GM19452 (cell line): Measurements from ENCODE around the gene ARHGAP19.

Source experiments
- ATAC-seq: cut with Tn5 transposase; IDR thresholded peaks from one replicate; pipeline ENCODE4 v1.9.1; 2021; ENCODE audit not compliant: unreplicated experiment

Gene ARHGAP19

GRCh38 chr10:97197030-97197500, 95.4 kb downstream of the ARHGAP19 start:
- no peak for ATAC-seq

GRCh38 chr10:97196223-97197029, 96.0 kb downstream of the ARHGAP19 start:
- no peak for ATAC-seq

- no peak for ATAC-seq
These were observed 96.7 kb downstream of the ARHGAP19 start for GRCh38 chr10:97195706-97196222.

GRCh38 chr10:97192952-97193435, 99.4 kb downstream of the ARHGAP19 start:
- no peak for ATAC-seq

GRCh38 chr10:97190450-97190849, 102.0 kb downstream of the ARHGAP19 start:
- ATAC-seq: no peak

GRCh38 chr10:97188261-97188711, 104.2 kb downstream of the ARHGAP19 start:
- ATAC-seq: no peak

GRCh38 chr10:97186911-97187310, 105.5 kb downstream of the ARHGAP19 start:
- ATAC-seq: no peak

- no peak for ATAC-seq
These were observed 106.9 kb downstream of the ARHGAP19 start, which contains the start of gene SLIT1 for GRCh38 chr10:97185326-97186058. TSS of gene SLIT1 (minus strand) at chr10:97185959. CDS start at chr10:97185674, 285 bp downstream.

GRCh38 chr10:97184971-97185325, 107.5 kb downstream of the ARHGAP19 start:
- ATAC-seq: no peak

GRCh38 chr10:97183314-97183713, 109.1 kb downstream of the ARHGAP19 start:
- no peak for ATAC-seq

- ATAC-seq: no peak
These were observed 110.0 kb downstream of the ARHGAP19 start for GRCh38 chr10:97182288-97182990.

- no peak for ATAC-seq
These were observed 111.5 kb downstream of the ARHGAP19 start for GRCh38 chr10:97180986-97181385.

GRCh38 chr10:97180363-97180755, 112.1 kb downstream of the ARHGAP19 start:
- no peak for ATAC-seq

GRCh38 chr10:97179731-97180362, 112.6 kb downstream of the ARHGAP19 start:
- no peak for ATAC-seq

- no peak for ATAC-seq
These were observed 113.1 kb downstream of the ARHGAP19 start for GRCh38 chr10:97179311-97179710.

- ATAC-seq: no peak
These were observed 114.4 kb downstream of the ARHGAP19 start for GRCh38 chr10:97178074-97178473.

GRCh38 chr10:97176226-97176625, 116.2 kb downstream of the ARHGAP19 start:
- no peak for ATAC-seq

- no peak for ATAC-seq
These were observed 116.9 kb downstream of the ARHGAP19 start for GRCh38 chr10:97175586-97175985.

- ATAC-seq: no peak
These were observed 117.5 kb downstream of the ARHGAP19 start for GRCh38 chr10:97174941-97175340.

GRCh38 chr10:97174276-97174775, 118.1 kb downstream of the ARHGAP19 start:
- ATAC-seq: no peak
